Lower leg skin (tissue), 3 donors: ENCODE results near the gene CCSER1.

Experiments
- CTCF ChIP-seq, 3 donors: fragments of 450-650 bp; IDR thresholded peaks; one replicate each; pipeline ENCODE4 v1.5.1; 2016; ENCODE audit warnings: antibody characterized with exemption in 3 of 3, mild to moderate bottlenecking in 3 of 3, moderate library complexity in 2 of 3
- POLR2A ChIP-seq, 2 donors: fragments of 450-650 bp; IDR thresholded peaks; one replicate each; pipeline ENCODE4 v1.6.1; 2016 to 2017; ENCODE audit warnings: antibody characterized with exemption in 2 of 2, mild to moderate bottlenecking in 1 of 2, moderate library complexity in 1 of 2

- TF ChIP-seq CTCF (IDR thresholded peaks at IDR 0.05) (no peak), POLR2A (IDR thresholded peaks at IDR 0.05) (no peak)
Observed at GRCh38 chr4:90840291-90840690, 713.1 kb downstream of the CCSER1 start.
